Natural killer cell (primary cell): ENCODE results near the gene DSCAML1. TPM values are rescaled to one million over a fixed set of nuclear protein-coding genes. Genes with fewer than 3 reads are reported as not detected.

Source experiments
- ATAC-seq, 3 donors: fragments of 150-1000 bp in 2 of 3; fragments of 200-7000 bp in 1 of 3; cut with Tn5 transposase; 1 replicate in 1 of 3; 2 replicates in 2 of 3; pipeline ENCODE4 v1.10.0; 2021; ENCODE audit warnings: mild to moderate bottlenecking in 2 of 3, moderate library complexity in 2 of 3
- DNase-seq, 2 donors: peaks; one replicate each; pipeline versions ENCODE4 v3.0.0 to v3.0.0-alpha.2; 2013 to 2021; ENCODE audit warnings: mixed read lengths in 1 of 2
- H3K27ac ChIP-seq: one replicate; pipeline ENCODE4 v1.5.1; 2013; ENCODE audit warnings: mild to moderate bottlenecking, low read length
- H3K27me3 ChIP-seq: one replicate; pipeline ENCODE4 v1.6.1; 2013; ENCODE audit warnings: low read length; ENCODE audit not compliant: control insufficient read depth, insufficient read depth
- H3K36me3 ChIP-seq: one replicate; pipeline ENCODE4 v1.6.1; 2013; ENCODE audit warnings: low read length; ENCODE audit not compliant: control insufficient read depth, insufficient read depth
- H3K4me1 ChIP-seq: one replicate; pipeline ENCODE4 v1.6.1; 2013; ENCODE audit warnings: low read length; ENCODE audit not compliant: control insufficient read depth, insufficient read depth
- H3K4me3 ChIP-seq: one replicate; pipeline ENCODE4 v1.5.1; 2013; ENCODE audit warnings: low read length
- H3K9me3 ChIP-seq: one replicate; pipeline ENCODE4 v1.6.1; 2013; ENCODE audit warnings: low read length; ENCODE audit not compliant: control insufficient read depth, insufficient read depth
- H3K27ac Mint-ChIP-seq, 2 donors: one replicate each; pipeline ENCODE4 v1.8.0; 2022; ENCODE audit warnings: mild to moderate bottlenecking in 2 of 2, mixed read lengths in 2 of 2, moderate library complexity in 1 of 2
- H3K27me3 Mint-ChIP-seq, 2 donors: one replicate each; pipeline ENCODE4 v1.8.0; 2022; ENCODE audit warnings: low read depth in 2 of 2, mixed read lengths in 2 of 2
- H3K36me3 Mint-ChIP-seq: one replicate; pipeline ENCODE4 v1.8.0; 2022; ENCODE audit warnings: mixed read lengths
- H3K4me1 Mint-ChIP-seq, 2 donors: one replicate each; pipeline ENCODE4 v1.8.0; 2022; ENCODE audit warnings: mixed read lengths in 2 of 2
- H3K4me3 Mint-ChIP-seq: one replicate; pipeline ENCODE4 v1.8.0; 2022; ENCODE audit warnings: mild to moderate bottlenecking, moderate library complexity, mixed read lengths
- H3K9me3 Mint-ChIP-seq, 2 donors: one replicate each; pipeline ENCODE4 v1.8.0; 2022; ENCODE audit warnings: mixed read lengths in 2 of 2
- CTCF ChIP-seq: fragments of 200-600 bp; IDR thresholded peaks from one replicate; pipeline ENCODE4 v1.8.0; 2022; ENCODE audit warnings: antibody characterized with exemption
- WGBS: methylation state at CpG from one replicate; pipeline ENCODE4 v1.1.7; 2013; ENCODE audit warnings: missing lambda C conversion rate; ENCODE audit not compliant: insufficient coverage; 5-methylcytosine and 5-hydroxymethylcytosine counted together
- intact Hi-C: fragments of 100-400 bp; cut with micrococcal nuclease; formaldehyde crosslinking; loops from one replicate; pipeline ENCODE4 v1.14.2; 2022
- total RNA-seq, 4 donors: library from RNA; stranded (reverse); fragments of 120-200 nt in 1 of 4; gene quantifications; one replicate each; pipeline versions ENCODE4 v1.2.3 to v1.2.4, GENCODE V29; 2013 to 2022

The DSCAML1 gene
- total RNA-seq, 3 donors from 2014 or later (not counting 1 experiment from before 2014, with no cell fraction given): 0.66 TPM; not detected in 2

- ATAC-seq: no peak
- H3K9me3 Mint-ChIP-seq: peaks cover 0 to 2% of the 10 kb centered on the region in 2 donors
- H3K27ac Mint-ChIP-seq: no peak overlapping the region
- intact Hi-C loops: no loop called here
- H3K4me3 Mint-ChIP-seq: no peak overlapping the region
- Histone ChIP-seq H3K27ac (no peak overlapping the region), H3K27me3 (no peaks in the 10 kb centered on the region), H3K4me3 (no peak overlapping the region), H3K4me1 (no peaks in the 10 kb centered on the region), H3K9me3 (no peaks in the 10 kb centered on the region), H3K36me3 (no peaks in the 10 kb centered on the region)
- H3K36me3 Mint-ChIP-seq: no peaks in the 10 kb centered on the region
- TF ChIP-seq CTCF: no peak
- peaks cover 22 to 34% of the 10 kb centered on the region in 2 donors for H3K27me3 Mint-ChIP-seq
- WGBS: 86% methylated on average over 4 of the region's 8 CpGs
- no peaks in the 10 kb centered on the region for H3K4me1 Mint-ChIP-seq
- DNase-seq: no peak
Observed at GRCh38 chr11:117444256-117444655, 352.8 kb downstream of the DSCAML1 start.

GRCh38 chr11:117443266-117444186 is 353.5 kb downstream of the DSCAML1 start:
- intact Hi-C loops: no loop called here
- Histone ChIP-seq H3K9me3 (no peaks in the 10 kb centered on the region), H3K27ac (no peak overlapping the region), H3K4me3 (no peak overlapping the region), H3K4me1 (no peaks in the 10 kb centered on the region), H3K36me3 (no peaks in the 10 kb centered on the region), H3K27me3 (no peaks in the 10 kb centered on the region)
- no peak overlapping the region for H3K4me3 Mint-ChIP-seq
- H3K36me3 Mint-ChIP-seq: no peaks in the 10 kb centered on the region
- no peak for TF ChIP-seq CTCF
- WGBS: 50% methylated on average over 38 of the region's 38 CpGs
- peaks cover 0 to 2% of the 10 kb centered on the region in 2 donors for H3K9me3 Mint-ChIP-seq
- peaks cover 22 to 34% of the 10 kb centered on the region in 2 donors for H3K27me3 Mint-ChIP-seq
- ATAC-seq (no peak), DNase-seq (no peak)
- no peak overlapping the region for H3K27ac Mint-ChIP-seq
- H3K4me1 Mint-ChIP-seq: no peaks in the 10 kb centered on the region

- 89% methylated on average over 12 of the region's 12 CpGs for WGBS
- no peak for TF ChIP-seq CTCF
- intact Hi-C loops: no loop called here
Observed at GRCh38 chr11:117442869-117443239, 354.2 kb downstream of the DSCAML1 start.

More at GRCh38 chr11:117442869-117443239, 354.2 kb downstream of the DSCAML1 start:
- peaks cover 0 to 2% of the 10 kb centered on the region in 2 donors for H3K9me3 Mint-ChIP-seq
- DNase-seq (no peak), ATAC-seq (no peak)
- no peak overlapping the region for H3K27ac ChIP-seq
- no peaks in the 10 kb centered on the region for H3K36me3 ChIP-seq
- H3K9me3 ChIP-seq: no peaks in the 10 kb centered on the region
- no peaks in the 10 kb centered on the region for H3K4me1 Mint-ChIP-seq
- no peaks in the 10 kb centered on the region for H3K36me3 Mint-ChIP-seq
- H3K4me1 ChIP-seq: no peaks in the 10 kb centered on the region
- no peak overlapping the region for H3K27ac Mint-ChIP-seq
- H3K4me3 ChIP-seq: no peak overlapping the region
- no peak overlapping the region for H3K4me3 Mint-ChIP-seq
- no peaks in the 10 kb centered on the region for H3K27me3 ChIP-seq
- peaks cover 19 to 34% of the 10 kb centered on the region in 2 donors for H3K27me3 Mint-ChIP-seq
